IMR-90 (cell line): ENCODE results near the gene NAT14. TPM values are rescaled to one million over a fixed set of nuclear protein-coding genes. Genes with fewer than 3 reads are reported as not detected.

Source experiments
- ATAC-seq: fragments of 200-7000 bp; cut with Tn5 transposase; 2 replicates; pipeline ENCODE4 v1.9.1; 2020; ENCODE audit warnings: low read depth, mild to moderate bottlenecking, moderate library complexity
- BruUV-seq: library from RNA; stranded (reverse); fragments of 400-500 nt; replicated peaks from 2 replicates; lab custom pipeline; 2021; lab: Mats Ljungman, UMichigan
- CTCF ChIA-PET: fragments of 300-600 bp; formaldehyde crosslinking; extraction: SDS; loops from one replicate; lab custom pipeline; 2021; ENCODE audit warnings: antibody characterized with exemption; lab: Yijun Ruan, JAX
- POLR2A ChIA-PET: fragments of 300-600 bp; sonication (Branson Sonifier 250); formaldehyde crosslinking; loops from one replicate; lab custom pipeline; 2022; ENCODE audit warnings: antibody characterized with exemption; ENCODE audit not compliant: unreplicated experiment; lab: Charles Lee
- DNase-seq: peaks from one replicate; pipeline ENCODE4 v3.0.0; 2013
- H2AFZ ChIP-seq: replicated peaks from 2 replicates; pipeline ENCODE3; 2013; ENCODE audit warnings: low read length, mild to moderate bottlenecking; ENCODE audit not compliant: poor library complexity
- H2AK5ac ChIP-seq: 2 replicates; pipeline ENCODE4 v1.6.1; 2013; ENCODE audit warnings: low read depth, low read length, inconsistent platforms
- H2AK9ac ChIP-seq: replicated peaks from 2 replicates; pipeline ENCODE3; 2013; ENCODE audit warnings: mild to moderate bottlenecking, low read depth, low read length, moderate library complexity; ENCODE audit not compliant: poor library complexity
- H2BK120ac ChIP-seq: 2 replicates; pipeline ENCODE4 v1.6.1; 2013; ENCODE audit warnings: low read depth, low read length, inconsistent platforms
- H2BK15ac ChIP-seq: 3 replicates; pipeline ENCODE4 v1.6.1; 2013; ENCODE audit warnings: low read depth, low read length, inconsistent platforms
- H2BK20ac ChIP-seq: 2 replicates; pipeline ENCODE4 v1.6.1; 2013; ENCODE audit warnings: low read depth, mild to moderate bottlenecking, inconsistent platforms, low read length, moderate library complexity
- H2BK5ac ChIP-seq: 2 replicates; pipeline ENCODE4 v1.6.1; 2013; ENCODE audit warnings: mild to moderate bottlenecking, low read depth, low read length, inconsistent platforms; ENCODE audit not compliant: poor library complexity, severe bottlenecking
- H3K14ac ChIP-seq: replicated peaks from 2 replicates; pipeline ENCODE4 v1.6.1; 2013; ENCODE audit warnings: low read depth, low read length, inconsistent platforms
- H3K18ac ChIP-seq: 2 replicates; pipeline ENCODE4 v1.6.1; 2013; ENCODE audit warnings: low read depth, low read length, control low read depth
- H3K23ac ChIP-seq: 2 replicates; pipeline ENCODE4 v1.6.1; 2013; ENCODE audit warnings: low read depth, low read length, inconsistent platforms
- H3K27ac ChIP-seq: 2 replicates; pipeline ENCODE4 v1.5.1; 2013; ENCODE audit warnings: mild to moderate bottlenecking, control low read depth, low read length; ENCODE audit not compliant: insufficient read depth
- H3K27me3 ChIP-seq: 2 replicates; pipeline ENCODE4 v1.6.1; 2013; ENCODE audit warnings: low read length; ENCODE audit not compliant: control insufficient read depth, insufficient read depth
- H3K36me3 ChIP-seq: 2 replicates; pipeline ENCODE4 v1.6.1; 2013; ENCODE audit warnings: low read length, mixed read lengths; ENCODE audit not compliant: control insufficient read depth, insufficient read depth
- H3K4ac ChIP-seq: 2 replicates; pipeline ENCODE4 v1.6.1; 2013; ENCODE audit warnings: low read depth, low read length, inconsistent platforms
- H3K4me1 ChIP-seq: 2 replicates; pipeline ENCODE4 v1.6.1; 2013; ENCODE audit warnings: low read length, mixed read lengths; ENCODE audit not compliant: control insufficient read depth, insufficient read depth
- H3K4me2 ChIP-seq: 2 replicates; pipeline ENCODE4 v1.6.1; 2013; ENCODE audit warnings: low read depth, mild to moderate bottlenecking, control low read depth, low read length, moderate library complexity
- H3K4me3 ChIP-seq: 2 replicates; pipeline ENCODE4 v1.5.1; 2013; ENCODE audit warnings: low read depth, mild to moderate bottlenecking, control low read depth, low read length, moderate library complexity; ENCODE audit not compliant: insufficient read depth
- H3K56ac ChIP-seq: 2 replicates; pipeline ENCODE4 v1.6.1; 2013; ENCODE audit warnings: low read length, inconsistent platforms; ENCODE audit not compliant: insufficient read depth; ENCODE audit errors: extremely low read depth
- H3K79me1 ChIP-seq, 2 experiments: 2 replicates each; pipeline ENCODE4 v1.6.1; 2013; ENCODE audit warnings: low read length in 2 of 2, inconsistent platforms in 1 of 2, low read depth in 1 of 2
- H3K9ac ChIP-seq: 2 replicates; pipeline ENCODE4 v1.6.1; 2013; ENCODE audit warnings: low read depth, low read length, control low read depth
- H3K9me1 ChIP-seq: 2 replicates; pipeline ENCODE4 v1.6.1; 2013; ENCODE audit warnings: low read length, inconsistent platforms; ENCODE audit not compliant: insufficient read depth
- H3K9me3 ChIP-seq: 2 replicates; pipeline ENCODE4 v1.6.1; 2013; ENCODE audit warnings: low read length; ENCODE audit not compliant: control insufficient read depth, insufficient read depth
- H4K20me1 ChIP-seq: 2 replicates; pipeline ENCODE4 v1.6.1; 2013; ENCODE audit warnings: low read length, inconsistent platforms; ENCODE audit not compliant: insufficient read depth
- H4K5ac ChIP-seq: 2 replicates; pipeline ENCODE4 v1.6.1; 2013; ENCODE audit warnings: mild to moderate bottlenecking, low read depth, low read length, control low read depth
- H4K8ac ChIP-seq, 2 experiments: 2 replicates each; pipeline ENCODE4 v1.6.1; 2013; ENCODE audit warnings: low read depth in 2 of 2, low read length in 2 of 2, control low read depth in 1 of 2, inconsistent platforms in 1 of 2
- H4K91ac ChIP-seq: 2 replicates; pipeline ENCODE4 v1.6.1; 2013; ENCODE audit warnings: low read depth, low read length, inconsistent platforms; ENCODE audit not compliant: insufficient read depth
- BHLHE40 ChIP-seq: fragments of 150-350 bp; IDR thresholded peaks from 2 replicates; pipeline ENCODE4 v1.6.1; 2016; ENCODE audit warnings: mild to moderate bottlenecking, low read depth, low read length
- CEBPB ChIP-seq: IDR thresholded peaks from 2 replicates; pipeline ENCODE4 v1.6.1; 2012; ENCODE audit warnings: low read depth, low read length, improper control_type of control experiment
- MAFK ChIP-seq: IDR thresholded peaks from 2 replicates; pipeline ENCODE4 v1.6.1; 2012; ENCODE audit warnings: low read depth, low read length, improper control_type of control experiment
- MAZ ChIP-seq: IDR thresholded peaks from 2 replicates; pipeline ENCODE4 v1.6.1; 2012; ENCODE audit warnings: low read depth, mild to moderate bottlenecking, low read length, improper control_type of control experiment, moderate library complexity, borderline replicate concordance
- MXI1 ChIP-seq: IDR thresholded peaks from 2 replicates; pipeline ENCODE4 v1.6.1; 2012; ENCODE audit warnings: low read depth, mild to moderate bottlenecking, low read length, moderate library complexity, borderline replicate concordance
- NFE2L2 ChIP-seq: fragments of 150-350 bp; IDR thresholded peaks from 2 replicates; pipeline ENCODE4 v1.6.1; 2016; ENCODE audit warnings: low read depth, mild to moderate bottlenecking, low read length
- RAD21 ChIP-seq: IDR thresholded peaks from 2 replicates; pipeline ENCODE4 v1.6.1; 2012; ENCODE audit warnings: low read length, improper control_type of control experiment
- RCOR1 ChIP-seq: IDR thresholded peaks from 2 replicates; pipeline ENCODE4 v1.6.1; 2012; ENCODE audit warnings: mild to moderate bottlenecking, low read length, improper control_type of control experiment; ENCODE audit not compliant: insufficient replicate concordance
- SMC3 ChIP-seq: fragments of 150-350 bp; IDR thresholded peaks from 2 replicates; pipeline ENCODE4 v1.6.1; 2016; ENCODE audit warnings: low read depth, mild to moderate bottlenecking, antibody characterized with exemption, low read length, moderate library complexity
- USF2 ChIP-seq: fragments of 150-350 bp; IDR thresholded peaks from 2 replicates; pipeline ENCODE4 v1.6.1; 2017; ENCODE audit warnings: mild to moderate bottlenecking, antibody characterized with exemption, low read length, low read depth
- WGBS, 2 experiments: methylation state at CpG; one replicate each; pipeline versions ENCODE4 v1.1.5 to v1.1.7; 2013; ENCODE audit warnings: missing lambda C conversion rate in 2 of 2; ENCODE audit not compliant: insufficient read length in 1 of 2; ENCODE audit errors: extremely low coverage in 2 of 2; 5-methylcytosine and 5-hydroxymethylcytosine counted together
- dilution Hi-C: fragments of 300-500 bp; cut with HindIII; formaldehyde crosslinking; loops from one replicate; pipeline ENCODE4 v1.14.3; 2018; ENCODE audit warnings: low sequenced_read_pairs; ENCODE audit not compliant: unreplicated experiment
- in situ Hi-C: fragments of 300-500 bp; cut with MboI; formaldehyde crosslinking; loops from 3 replicates; pipeline ENCODE4 v1.14.3; 2019; ENCODE audit warnings: low sequenced_read_pairs, inconsistent platforms, mixed read lengths
- intact Hi-C: fragments of 100-400 bp; cut with micrococcal nuclease; formaldehyde crosslinking; loops from 2 replicates; pipeline ENCODE4 v1.10.0; 2022
- polyA plus RNA-seq, 3 experiments: library from polyadenylated mRNA; depleted of rRNA; stranded (reverse); fragments of >200 nt; gene quantifications; 2 replicates each; pipeline ENCODE4 v1.2.3, GENCODE V29; 2012; ENCODE audit warnings: low replicate concordance in 1 of 3
- total RNA-seq: library from RNA; depleted of rRNA; stranded (reverse); fragments of >200 nt; gene quantifications from 2 replicates; pipeline ENCODE4 v1.2.3, GENCODE V29; 2012
- TF ChIP-seq, protein P1 (sequence below): conservative IDR thresholded peaks from 2 replicates; pipeline ENCODE4 v1.5.1; 2012; ENCODE audit warnings: mild to moderate bottlenecking, low read depth, low read length, improper control_type of control experiment
- TF ChIP-seq, protein P2 (sequence below): fragments of 150-350 bp; IDR thresholded peaks from 2 replicates; pipeline ENCODE4 v1.6.1; 2016; ENCODE audit warnings: low read depth, mild to moderate bottlenecking, low read length, moderate library complexity, borderline replicate concordance

NAT14 gene
- total and polyA plus RNA-seq, 2 of the 4 experiments (the other 2 are of a cell fraction): 4.3 to 41.2 TPM

DNA sequence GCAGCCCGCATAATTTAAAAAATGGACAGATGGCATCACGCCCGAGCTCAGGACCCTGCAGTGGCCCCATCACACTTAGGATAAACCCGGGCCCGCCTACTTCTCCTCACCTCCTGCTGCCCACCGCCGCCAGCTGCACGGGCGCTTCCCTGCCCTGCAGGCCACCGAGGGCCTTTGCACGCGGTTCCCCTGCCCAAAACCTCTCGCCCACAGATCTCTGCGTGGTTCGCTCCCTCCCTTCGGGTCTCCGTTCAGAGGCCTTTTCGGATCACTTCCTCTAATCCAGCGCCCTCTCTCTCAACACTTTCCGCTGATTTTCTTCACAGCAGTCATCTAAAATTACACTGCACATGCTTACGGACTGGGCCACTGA is 43.7 kb upstream of the NAT14 start:
- H3K4me2 ChIP-seq: no peak overlapping the region
- TF ChIP-seq RAD21 (no peak), RCOR1 (no peak), SMC3 (no peak), NFE2L2 (no peak), MXI1 (no peak), USF2 (no peak), MAZ (no peak), CEBPB (no peak), BHLHE40 (no peak), MAFK (no peak)
- TF ChIP-seq, protein P1, sequence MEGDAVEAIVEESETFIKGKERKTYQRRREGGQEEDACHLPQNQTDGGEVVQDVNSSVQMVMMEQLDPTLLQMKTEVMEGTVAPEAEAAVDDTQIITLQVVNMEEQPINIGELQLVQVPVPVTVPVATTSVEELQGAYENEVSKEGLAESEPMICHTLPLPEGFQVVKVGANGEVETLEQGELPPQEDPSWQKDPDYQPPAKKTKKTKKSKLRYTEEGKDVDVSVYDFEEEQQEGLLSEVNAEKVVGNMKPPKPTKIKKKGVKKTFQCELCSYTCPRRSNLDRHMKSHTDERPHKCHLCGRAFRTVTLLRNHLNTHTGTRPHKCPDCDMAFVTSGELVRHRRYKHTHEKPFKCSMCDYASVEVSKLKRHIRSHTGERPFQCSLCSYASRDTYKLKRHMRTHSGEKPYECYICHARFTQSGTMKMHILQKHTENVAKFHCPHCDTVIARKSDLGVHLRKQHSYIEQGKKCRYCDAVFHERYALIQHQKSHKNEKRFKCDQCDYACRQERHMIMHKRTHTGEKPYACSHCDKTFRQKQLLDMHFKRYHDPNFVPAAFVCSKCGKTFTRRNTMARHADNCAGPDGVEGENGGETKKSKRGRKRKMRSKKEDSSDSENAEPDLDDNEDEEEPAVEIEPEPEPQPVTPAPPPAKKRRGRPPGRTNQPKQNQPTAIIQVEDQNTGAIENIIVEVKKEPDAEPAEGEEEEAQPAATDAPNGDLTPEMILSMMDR: no peak
- TF ChIP-seq, protein P2, sequence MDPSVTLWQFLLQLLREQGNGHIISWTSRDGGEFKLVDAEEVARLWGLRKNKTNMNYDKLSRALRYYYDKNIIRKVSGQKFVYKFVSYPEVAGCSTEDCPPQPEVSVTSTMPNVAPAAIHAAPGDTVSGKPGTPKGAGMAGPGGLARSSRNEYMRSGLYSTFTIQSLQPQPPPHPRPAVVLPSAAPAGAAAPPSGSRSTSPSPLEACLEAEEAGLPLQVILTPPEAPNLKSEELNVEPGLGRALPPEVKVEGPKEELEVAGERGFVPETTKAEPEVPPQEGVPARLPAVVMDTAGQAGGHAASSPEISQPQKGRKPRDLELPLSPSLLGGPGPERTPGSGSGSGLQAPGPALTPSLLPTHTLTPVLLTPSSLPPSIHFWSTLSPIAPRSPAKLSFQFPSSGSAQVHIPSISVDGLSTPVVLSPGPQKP: no peak
- ATAC-seq: no peak
- no peaks in the 10 kb centered on the region; the same call in 1 of the 2 replicates for H3K9me1 ChIP-seq
- H2BK5ac ChIP-seq: no peak overlapping the region
- no peak overlapping the region for H4K5ac ChIP-seq
- in situ Hi-C loops: no loop called here
- no peak overlapping the region for H2AK9ac ChIP-seq
- intact Hi-C loops: no loop called here
- H4K20me1 ChIP-seq: no peaks in the 10 kb centered on the region
- H3K27ac ChIP-seq: no peak overlapping the region
- DNase-seq: no peak
- H3K4ac ChIP-seq: no peak overlapping the region
- peak overlapping the region; percentile 51; the same call in 1 of the 2 replicates for H3K23ac ChIP-seq
- no peak overlapping the region for H3K14ac ChIP-seq
- no peak overlapping the region for H3K18ac ChIP-seq
- ChIA-PET CTCF (no interaction called here), POLR2A (no interaction called here)
- dilution Hi-C loops: no loop called here
- peak overlapping the region; percentile 26 for H2AFZ ChIP-seq
- H2BK20ac ChIP-seq: no peak overlapping the region
- H3K4me1 ChIP-seq: no peaks in the 10 kb centered on the region
- H3K36me3 ChIP-seq: no peaks in the 10 kb centered on the region
- H2BK15ac ChIP-seq: no peak overlapping the region
- H3K56ac ChIP-seq: no peak overlapping the region
- H3K4me3 ChIP-seq: no peak overlapping the region
- BruUV-seq: no TSS peak
- 6% methylated on average over 17 of the region's 21 CpGs; no CpG with 5 or more reads in 1 of the 2 experiments for WGBS, 2 experiments
- H3K9me3 ChIP-seq: no peaks in the 10 kb centered on the region
- H2AK5ac ChIP-seq: no peak overlapping the region
- H4K8ac ChIP-seq: no peak overlapping the region
- H3K79me1 ChIP-seq: no peaks in the 10 kb centered on the region
- H3K27me3 ChIP-seq: peaks cover 64% of the 10 kb centered on the region
- no peak overlapping the region for H4K91ac ChIP-seq
- no peak overlapping the region for H2BK120ac ChIP-seq
- H3K9ac ChIP-seq: no peak overlapping the region
